NCI-H2196 (cell line): ENCODE measurements around the gene TNK1.
A peak's percentile ranks its signal among the peaks of the same experiment; 100 is the strongest.

Experiments used
- DNase-seq: peaks from one replicate; lab custom pipeline; 2025; ENCODE audit not compliant: unreplicated experiment; lab: John Stamatoyannopoulos, UW

Gene TNK1

DNA sequence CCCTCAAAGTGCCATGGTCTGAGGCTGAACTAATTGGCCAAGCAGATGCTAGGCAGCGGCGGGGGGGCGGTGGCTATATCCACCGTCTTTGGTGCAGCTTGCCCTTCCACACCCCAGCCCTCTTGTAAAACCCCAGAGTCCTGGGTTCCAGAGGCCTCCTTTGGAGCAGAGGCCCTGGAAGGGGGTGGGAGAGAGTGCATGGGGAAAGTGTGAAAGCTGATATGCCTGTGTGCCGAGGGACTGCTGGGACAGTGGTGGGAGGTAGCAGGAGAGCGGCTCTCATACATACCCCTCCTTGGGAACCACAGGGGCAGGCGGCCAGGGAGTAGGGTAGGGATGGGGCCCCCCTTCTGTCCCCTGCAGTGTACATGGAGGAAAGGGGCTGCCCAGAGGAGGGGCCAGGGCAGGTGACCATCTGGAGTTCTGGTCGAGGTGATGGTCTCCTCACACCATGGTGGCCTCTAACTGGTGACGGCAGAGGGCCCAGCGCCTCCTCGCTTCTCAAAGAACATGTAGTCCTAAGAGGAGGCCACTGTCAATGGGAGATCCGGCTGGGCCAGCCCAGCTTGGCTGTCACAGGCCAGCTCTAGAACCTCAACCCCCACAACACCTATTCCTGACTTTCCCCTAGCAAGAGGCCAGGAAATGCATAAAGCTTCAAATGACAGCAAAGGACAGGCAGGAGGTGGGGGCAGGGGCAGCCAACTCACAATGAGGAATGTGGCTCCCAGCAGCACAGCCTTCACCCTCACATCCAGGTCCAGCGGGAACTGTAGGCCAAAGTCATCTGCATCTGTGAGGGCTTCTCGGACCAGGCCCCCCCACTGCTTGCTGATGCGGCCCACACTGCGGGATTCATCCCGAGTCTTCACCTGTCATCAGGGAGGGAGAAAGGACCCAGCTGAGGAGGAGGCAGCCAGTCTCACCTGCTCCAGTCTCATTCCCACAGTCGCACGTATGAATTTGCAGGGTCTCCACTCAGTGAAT lies 9.3 kb downstream of the TNK1 start:
- DNase-seq = no peak

DNA sequence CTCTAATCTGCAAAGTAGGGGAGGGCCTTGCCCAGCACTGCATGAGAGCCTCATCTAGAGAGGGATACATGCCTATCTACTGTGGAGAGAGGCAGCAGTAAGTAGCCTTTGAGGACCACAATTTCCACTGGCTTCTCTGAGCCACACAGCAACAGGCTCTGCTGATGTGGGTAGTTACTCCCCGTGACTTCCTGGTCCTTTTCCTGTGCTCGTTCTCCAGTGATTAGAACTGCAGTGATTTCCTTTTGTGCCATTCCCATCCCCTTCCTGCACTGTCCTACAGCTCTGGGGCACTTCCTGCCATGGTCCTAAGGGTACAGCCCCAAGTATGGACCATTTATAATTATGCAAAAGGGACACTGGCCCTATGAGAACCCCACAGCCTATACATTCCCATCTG lies 10.4 kb downstream of the TNK1 start:
- no peak for DNase-seq

GRCh38 chr17:7392696-7393612 lies 12.1 kb downstream of the TNK1 start:
- DNase-seq = no peak

- DNase-seq = no peak
Observed at GRCh38 chr17:7393613-7394451, 12.9 kb downstream of the TNK1 start.

GRCh38 chr17:7394452-7395191 lies 13.7 kb downstream of the TNK1 start, which contains the start of gene PLSCR3:
TSS of gene PLSCR3 (minus strand) at chr17:7394525. CDS start at chr17:7394110, 415 bp downstream.
- DNase-seq = peak; percentile 54

- no peak for DNase-seq
Observed at GRCh38 chr17:7396147-7396546, 15.3 kb downstream of the TNK1 start.

- no peak for DNase-seq
Observed at GRCh38 chr17:7398612-7399011, 17.7 kb downstream of the TNK1 start.

GRCh38 chr17:7403043-7403726 lies 22.3 kb downstream of the TNK1 start:
- DNase-seq = peak; percentile 26

GRCh38 chr17:7403727-7403976 lies 22.8 kb downstream of the TNK1 start:
- peak; percentile 55 for DNase-seq

DNA sequence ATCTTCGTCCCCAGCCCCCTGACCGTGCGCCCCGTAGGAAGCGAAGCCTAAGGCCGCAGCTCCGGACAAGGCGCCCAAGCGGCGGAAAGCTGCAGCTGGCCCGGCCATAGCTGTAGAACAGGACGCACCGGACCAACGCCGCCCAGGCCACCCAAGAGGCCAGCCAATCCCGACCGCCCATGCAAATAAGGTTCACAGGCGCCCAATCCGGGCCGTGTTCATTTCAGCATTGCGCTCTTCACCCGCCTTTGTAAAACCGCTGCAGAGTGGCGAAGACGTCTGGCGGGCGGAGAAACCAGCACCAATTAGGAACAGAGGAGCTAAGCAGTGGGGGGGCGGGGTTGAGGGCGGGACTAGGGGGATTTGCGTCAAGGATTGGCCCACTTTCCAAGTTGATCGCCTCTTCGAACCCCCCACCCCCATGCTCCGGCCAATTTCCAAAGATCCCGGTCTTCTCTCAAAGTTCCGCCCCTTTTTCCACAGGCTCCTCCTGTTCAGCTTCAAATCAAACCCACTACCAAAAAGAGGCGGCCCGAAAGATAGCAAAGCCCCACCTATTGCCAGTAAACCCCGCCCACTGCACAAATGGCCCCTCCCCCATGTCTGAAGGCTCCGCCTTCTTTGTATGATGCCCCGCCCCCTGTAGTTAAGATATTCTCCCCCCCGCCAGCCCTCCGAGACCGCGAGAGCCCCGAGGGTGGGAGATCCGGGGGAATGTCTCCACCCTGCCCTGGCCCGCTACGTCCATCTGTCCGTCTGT lies 23.3 kb downstream of the TNK1 start, which contains the start of gene TMEM256:
TMEM256 (minus strand) TSS at position 121 of the 760 bp plus-strand sequence; CDS start at position 108, 13 bp downstream.
- DNase-seq = peak; percentile 87

GRCh38 chr17:7404737-7405349 lies 24.0 kb downstream of the TNK1 start:
- peak; percentile 52 for DNase-seq

GRCh38 chr17:7405350-7406234 lies 24.7 kb downstream of the TNK1 start:
- no peak for DNase-seq

- DNase-seq = no peak
Observed at GRCh38 chr17:7406235-7406825, 25.4 kb downstream of the TNK1 start.

- no peak for DNase-seq
Observed at GRCh38 chr17:7407082-7407481, 26.2 kb downstream of the TNK1 start.

DNA sequence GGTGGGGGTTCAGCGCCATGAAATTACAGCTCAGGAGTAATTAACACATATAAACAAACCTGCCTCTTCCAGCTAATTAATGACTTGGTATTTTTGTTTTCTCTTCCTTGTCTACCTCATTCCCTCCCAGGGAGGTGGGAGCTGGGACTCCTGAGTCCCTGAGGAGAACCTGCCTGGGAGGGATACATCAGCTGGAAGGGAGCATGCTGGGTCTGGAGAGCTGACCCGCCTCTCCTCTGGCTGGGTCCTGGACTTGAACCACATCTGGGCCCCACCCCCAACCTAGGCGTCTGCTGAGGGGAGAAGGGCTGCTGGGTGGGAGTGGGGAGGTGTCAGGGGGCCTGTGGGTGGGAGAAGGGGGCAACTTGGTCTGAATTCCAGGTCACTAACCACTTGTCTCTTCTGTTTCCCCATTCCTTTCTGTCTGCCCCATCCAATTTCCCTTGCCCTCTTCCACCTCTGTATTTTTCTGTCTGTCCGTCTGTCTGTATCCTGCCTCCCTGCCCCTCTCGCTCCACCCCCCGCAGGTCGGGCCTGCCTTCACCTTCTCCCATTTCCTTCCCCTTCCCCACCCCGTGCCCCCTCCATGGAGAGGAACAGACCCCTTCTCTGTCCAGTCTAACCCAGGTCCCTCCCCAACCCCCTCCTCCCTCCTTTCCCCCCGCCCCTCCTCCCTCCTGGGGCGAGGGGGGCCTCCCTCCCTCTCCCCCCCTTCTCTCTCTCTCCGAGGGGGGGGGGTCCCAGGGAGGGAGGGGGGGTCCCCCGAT lies 26.8 kb downstream of the TNK1 start, which contains the start of gene NLGN2:
NLGN2 (plus strand) TSS at position 361 of the 767 bp plus-strand sequence. CDS start 411 bp downstream, outside the sequence.
- no peak for DNase-seq

DNA sequence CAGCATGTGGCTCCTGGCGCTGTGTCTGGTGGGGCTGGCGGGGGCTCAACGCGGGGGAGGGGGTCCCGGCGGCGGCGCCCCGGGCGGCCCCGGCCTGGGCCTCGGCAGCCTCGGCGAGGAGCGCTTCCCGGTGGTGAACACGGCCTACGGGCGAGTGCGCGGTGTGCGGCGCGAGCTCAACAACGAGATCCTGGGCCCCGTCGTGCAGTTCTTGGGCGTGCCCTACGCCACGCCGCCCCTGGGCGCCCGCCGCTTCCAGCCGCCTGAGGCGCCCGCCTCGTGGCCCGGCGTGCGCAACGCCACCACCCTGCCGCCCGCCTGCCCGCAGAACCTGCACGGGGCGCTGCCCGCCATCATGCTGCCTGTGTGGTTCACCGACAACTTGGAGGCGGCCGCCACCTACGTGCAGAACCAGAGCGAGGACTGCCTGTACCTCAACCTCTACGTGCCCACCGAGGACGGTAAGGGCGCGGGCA lies 27.4 kb downstream of the TNK1 start:
- DNase-seq = no peak
